NCI-H146 treated with DMSO at 0.1 percent for 48 hours (cell line): Measurements from ENCODE around the gene MMP14.

Experiments used
- DNase-seq: peaks from one replicate; lab custom pipeline; 2025; ENCODE audit not compliant: unreplicated experiment; lab: John Stamatoyannopoulos, UW

The MMP14 gene

GRCh38 chr14:22883173-22883976 is 47.0 kb downstream of the MMP14 start, which contains the start of gene REM2:
Gene REM2, plus strand, starts transcription at chr14:22883222. Its CDS starts 66 bp downstream, at chr14:22883288.
- peak; percentile 83 for DNase-seq

GRCh38 chr14:22884076-22884737 is 47.8 kb downstream of the MMP14 start:
- DNase-seq: no peak

GRCh38 chr14:22884738-22885523 is 48.5 kb downstream of the MMP14 start:
- DNase-seq: no peak

- no peak for DNase-seq
Measured at GRCh38 chr14:22885975-22886374, 49.6 kb downstream of the MMP14 start.

GRCh38 chr14:22886500-22887259 is 50.3 kb downstream of the MMP14 start:
- DNase-seq: peak; percentile 46

GRCh38 chr14:22887260-22887989 is 51.0 kb downstream of the MMP14 start:
- peak; percentile 89 for DNase-seq

- no peak for DNase-seq
Measured at GRCh38 chr14:22887990-22888378, 51.6 kb downstream of the MMP14 start.

GRCh38 chr14:22888662-22889061 is 52.3 kb downstream of the MMP14 start:
- no peak for DNase-seq

- DNase-seq: no peak
Measured at GRCh38 chr14:22890416-22890815, 54.0 kb downstream of the MMP14 start.

GRCh38 chr14:22892488-22892887 is 56.1 kb downstream of the MMP14 start:
- DNase-seq: no peak

- DNase-seq: no peak
Measured at GRCh38 chr14:22893706-22894105, 57.3 kb downstream of the MMP14 start.

- DNase-seq: no peak
Measured at GRCh38 chr14:22895402-22895801, 59.0 kb downstream of the MMP14 start.

- DNase-seq: no peak
Measured at GRCh38 chr14:22896356-22896755, 60.0 kb downstream of the MMP14 start.

- no peak for DNase-seq
Measured at GRCh38 chr14:22896760-22897159, 60.4 kb downstream of the MMP14 start.

- no peak for DNase-seq
Measured at GRCh38 chr14:22897357-22897756, 61.0 kb downstream of the MMP14 start.
